GM12878 (cell line): ENCODE data around the gene DPM3. TPM values are rescaled to one million over a fixed set of nuclear protein-coding genes. Genes with fewer than 3 reads are reported as not detected.

Experiments used
- ATAC-seq: fragments of 200-7000 bp; cut with Tn5 transposase; 3 replicates; pipeline ENCODE4 v1.9.1; 2020; ENCODE audit warnings: mild to moderate bottlenecking, moderate library complexity
- BruUV-seq: library from RNA; stranded (reverse); fragments of 400-500 nt; replicated peaks from 2 replicates; lab custom pipeline; 2021; lab: Mats Ljungman, UMichigan
- CTCF ChIA-PET: fragments of 300-600 bp; sonication (Branson Sonifier 250); formaldehyde crosslinking; extraction: SDS; loops from one replicate; lab custom pipeline; 2021; ENCODE audit warnings: inconsistent platforms; lab: Yijun Ruan, JAX
- POLR2A ChIA-PET: fragments of 350-600 bp; formaldehyde crosslinking; extraction: SDS; loops from one replicate; lab custom pipeline; 2021; ENCODE audit warnings: inconsistent platforms; lab: Charles Lee
- RAD21 ChIA-PET: fragments of 300-600 bp; sonication (Branson Sonifier 250); formaldehyde crosslinking; loops from one replicate; lab custom pipeline; 2023; ENCODE audit warnings: antibody characterized with exemption; ENCODE audit not compliant: unreplicated experiment; lab: Charles Lee
- SMC1A ChIA-PET: fragments of 300-600 bp; sonication (Branson Sonifier 250); formaldehyde crosslinking; loops from one replicate; lab custom pipeline; 2023; ENCODE audit not compliant: unreplicated experiment, uncharacterized antibody; lab: Charles Lee
- DNase-seq: peaks from one replicate; pipeline ENCODE4 v3.0.0-alpha.2; 2011; ENCODE audit warnings: low read depth, low spot score
- FAIRE-seq: peaks from 3 replicates; lab custom pipeline; 2011; peaks lifted over from hg19 to GRCh38; lab: Jason Lieb, UNC
- H2AFZ ChIP-seq: 2 replicates; pipeline ENCODE4 v1.6.0; 2011; ENCODE audit warnings: low read depth, low read length, control low read depth; ENCODE audit not compliant: control insufficient read depth
- H3K27ac ChIP-seq: 2 replicates; pipeline ENCODE4 v1.5.1; 2011; ENCODE audit warnings: control low read depth; ENCODE audit not compliant: control insufficient read depth, insufficient read depth
- H3K27me3 ChIP-seq, 2 experiments: replicated peaks in 1 of 2; 2 replicates each; pipeline versions ENCODE4 v1.6.0 to v1.6.1; 2011; ENCODE audit warnings: low read length in 1 of 2; ENCODE audit not compliant: control insufficient read depth in 2 of 2, insufficient read depth in 2 of 2
- H3K36me3 ChIP-seq, 2 experiments: 2 replicates each; pipeline ENCODE4 v1.5.1; 2011; ENCODE audit warnings: low read length in 1 of 2; ENCODE audit not compliant: control insufficient read depth in 2 of 2, insufficient read depth in 2 of 2
- H3K4me1 ChIP-seq: 2 replicates; pipeline ENCODE4 v1.6.1; 2011; ENCODE audit warnings: mild to moderate bottlenecking, low read length, moderate library complexity, mixed read lengths; ENCODE audit not compliant: control insufficient read depth, insufficient read depth
- H3K4me2 ChIP-seq: 2 replicates; pipeline ENCODE4 v1.6.0; 2011; ENCODE audit warnings: control low read depth; ENCODE audit not compliant: control insufficient read depth, insufficient read depth
- H3K4me3 ChIP-seq: fragments of 200-600 bp; sonication (generic); 2 replicates; pipeline ENCODE4 v1.5.1; 2016
- H3K79me2 ChIP-seq: 2 replicates; pipeline ENCODE4 v1.6.0; 2011; ENCODE audit warnings: low read length; ENCODE audit not compliant: control insufficient read depth, insufficient read depth
- H3K9ac ChIP-seq: 2 replicates; pipeline ENCODE4 v1.8.0; 2011; ENCODE audit warnings: low read length, control low read depth, mixed read lengths; ENCODE audit not compliant: control insufficient read depth, insufficient read depth
- H3K9me3 ChIP-seq: replicated peaks from 3 replicates; pipeline ENCODE4 v1.5.1; 2011; ENCODE audit warnings: mild to moderate bottlenecking, low read length; ENCODE audit not compliant: control insufficient read depth, insufficient read depth
- H4K20me1 ChIP-seq: 2 replicates; pipeline ENCODE4 v1.6.0; 2011; ENCODE audit not compliant: control insufficient read depth, insufficient read depth
- ASH2L ChIP-seq: fragments of 300-600, 200-600 bp; sonication (generic); IDR thresholded peaks from 2 replicates; pipeline ENCODE4 v1.6.1; 2017; ENCODE audit warnings: low read depth, mild to moderate bottlenecking, borderline replicate concordance
- BACH1 ChIP-seq: fragments of 450-650 bp; IDR thresholded peaks from 2 replicates; pipeline ENCODE4 v1.6.1; 2017; ENCODE audit warnings: mild to moderate bottlenecking, borderline replicate concordance
- BCL11A ChIP-seq: IDR thresholded peaks from 2 replicates; pipeline ENCODE4 v1.6.1; 2011; ENCODE audit warnings: low read depth, low read length
- E2F4 ChIP-seq: IDR thresholded peaks from 2 replicates; pipeline ENCODE4 v1.6.1; 2012; ENCODE audit warnings: low read depth, low read length, improper control_type of control experiment
- FOXK2 ChIP-seq: fragments of 450-650 bp; IDR thresholded peaks from 2 replicates; pipeline ENCODE4 v1.6.1; 2017; ENCODE audit warnings: mild to moderate bottlenecking, moderate library complexity
- GABPA ChIP-seq: IDR thresholded peaks from 2 replicates; pipeline ENCODE4 v1.6.1; 2014; ENCODE audit warnings: antibody characterized with exemption, low read depth, mild to moderate bottlenecking, inconsistent platforms
- HDAC6 ChIP-seq: fragments of 200-600 bp; sonication (generic); IDR thresholded peaks from one replicate; pipeline ENCODE4 v1.8.0; 2017; ENCODE audit warnings: antibody characterized with exemption; ENCODE audit not compliant: unreplicated experiment
- NFIC ChIP-seq: IDR thresholded peaks from 2 replicates; pipeline ENCODE4 v1.6.1; 2012; ENCODE audit warnings: low read depth, mild to moderate bottlenecking, inconsistent platforms, low read length, moderate library complexity
- RELA ChIP-seq: fragments of 450-650 bp; IDR thresholded peaks from 2 replicates; pipeline ENCODE4 v1.8.0; 2014; ENCODE audit warnings: borderline replicate concordance; ENCODE audit not compliant: partially characterized antibody
- STAT3 ChIP-seq: IDR thresholded peaks from 2 replicates; pipeline ENCODE4 v1.6.1; 2011; ENCODE audit warnings: low read depth, low read length, improper control_type of control experiment
- YBX1 ChIP-seq: fragments of 450-650 bp; IDR thresholded peaks from 2 replicates; pipeline ENCODE4 v1.6.1; 2016; ENCODE audit warnings: antibody characterized with exemption
- ZBED1 ChIP-seq: IDR thresholded peaks from 2 replicates; pipeline ENCODE4 v1.6.1; 2016; ENCODE audit warnings: borderline replicate concordance
- ZBTB11 ChIP-seq: fragments of 450-650 bp; formaldehyde crosslinking; IDR thresholded peaks from 2 replicates; pipeline ENCODE4 v1.5.0; 2022; ENCODE audit warnings: mild to moderate bottlenecking, missing genetic modification characterization
- ZNF207 ChIP-seq: fragments of 450-650 bp; IDR thresholded peaks from 2 replicates; pipeline ENCODE4 v1.6.1; 2014; ENCODE audit warnings: antibody characterized with exemption, mild to moderate bottlenecking, borderline replicate concordance
- WGBS: methylation state at CpG from one replicate; pipeline ENCODE4 v1.1.6; 2016; ENCODE audit warnings: low lambda C conversion rate; ENCODE audit not compliant: insufficient replicate concordance, insufficient coverage; ENCODE audit errors: missing lambda C conversion rate; 5-methylcytosine and 5-hydroxymethylcytosine counted together
- in situ Hi-C: fragments of 300-500 bp; cut with MboI; formaldehyde crosslinking; loops from 9 replicates; pipeline ENCODE4 v1.14.3; 2018; ENCODE audit warnings: mixed read lengths
- intact Hi-C: fragments of 100-400 bp; cut with micrococcal nuclease; formaldehyde crosslinking; loops from one replicate; pipeline ENCODE4 v1.14.2; 2022; ENCODE audit not compliant: unreplicated experiment
- polyA plus RNA-seq, 11 experiments: library from polyadenylated mRNA; depleted of rRNA in 4 of 11; unstranded in 6 of 11; stranded (reverse) in 5 of 11; fragments of >200 nt; fragmentation: Nextera tagmentation in 4 of 11; fragmentation: Illumina TruSeq in 1 of 11; extraction: Ambion mirVana in 4 of 11; extraction: Trizol in 1 of 11; gene quantifications; 1 replicate in 1 of 11; 2 replicates in 10 of 11; pipeline versions ENCODE4 v1.2.1 to v1.2.3, GENCODE V29; 2011 to 2016; ENCODE audit warnings: inconsistent platforms in 2 of 11, missing spikeins in 2 of 11, low read depth in 1 of 11
- total RNA-seq, 4 experiments: library from RNA; depleted of rRNA in 3 of 4; stranded (reverse); fragments of >200 nt in 3 of 4; fragmentation: Illumina TruSeq in 1 of 4; extraction: Trizol in 1 of 4; gene quantifications; 2 replicates each; pipeline versions ENCODE4 v1.2.1 to v1.2.3, GENCODE V29; 2013 to 2021

The DPM3 gene
- total and polyA plus RNA-seq, 10 of the 15 experiments (the other 5 are each of a cell fraction or from before 2014, with no cell fraction given), result 5.9 to 78.7 (median 25.7) TPM

GRCh38 chr1:155108296-155108695, 32.0 kb downstream of the DPM3 start:
- Histone ChIP-seq H3K4me1 (no peaks in the 10 kb centered on the region), H3K9me3 (no peaks in the 10 kb centered on the region), H4K20me1 (no peaks in the 10 kb centered on the region), H3K27me3 (no peaks in the 10 kb centered on the region), H3K4me2 (no peak overlapping the region), H3K9ac (no peak overlapping the region), H3K36me3 (no peaks in the 10 kb centered on the region), H2AFZ (no peak overlapping the region), H3K27ac (no peak overlapping the region), H3K4me3 (no peak overlapping the region), H3K79me2 (no peaks in the 10 kb centered on the region)
- RAD21 ChIA-PET, result no interaction called here
- intact Hi-C loops, result no loop called here
- WGBS, result 73% methylated on average over 5 of the region's 5 CpGs
- POLR2A ChIA-PET, result interaction anchor here (0.6 to 1.3 kb wide), 2 partner anchors 12 to 253 kb away, joined by 3 read pairs; no protein-coding TSS in a partner anchor
- no TSS peak for BruUV-seq
- SMC1A ChIA-PET, result interaction anchor here (1.0 to 1.6 kb wide), 2 partner anchors 16 to 64 kb away, joined by 5 to 6 read pairs; partner anchors contain the start of gene KRTCAP2
- in situ Hi-C loops, result no loop called here
- DNase-seq (no peak), FAIRE-seq (no peak), ATAC-seq (no peak)
- CTCF ChIA-PET, result interaction anchor here (0.8 to 3.0 kb wide), 5 partner anchors 10 to 65 kb away, joined by 3 to 9 read pairs (median 3); partner anchors contain the start of gene KRTCAP2
- TF ChIP-seq YBX1 (no peak), GABPA (no peak), E2F4 (no peak), ZNF207 (no peak), RELA (no peak), STAT3 (no peak), NFIC (no peak), HDAC6 (no peak), BACH1 (no peak), ASH2L (no peak), ZBTB11 (CRISPR knock-in tag) (no peak), ZBED1 (no peak), BCL11A (no peak), FOXK2 (no peak)
